ENCODE results near the gene FGF12.

- TF ChIP-seq CTCF (IDR thresholded peaks at IDR 0.05; ENCODE audit: low read depth, low read length, poor library complexity, severe bottlenecking) (no peak), EZH2phosphoT487 (IDR thresholded peaks at IDR 0.05; ENCODE audit: borderline replicate concordance, low read length) (no peak)
These were observed 177.0 kb downstream of the FGF12 start for GRCh38 chr3:192550356-192550755.

All from DOHH2 (cell line).